HG03575 (cell line): ENCODE measurements around the gene CAMTA1.

Experiments used
- ATAC-seq: cut with Tn5 transposase; IDR thresholded peaks from one replicate; pipeline ENCODE4 v1.9.1; 2021; ENCODE audit not compliant: unreplicated experiment, insufficient number of reproducible peaks, low FRiP score; ENCODE audit errors: extremely low read depth

CAMTA1 gene

DNA sequence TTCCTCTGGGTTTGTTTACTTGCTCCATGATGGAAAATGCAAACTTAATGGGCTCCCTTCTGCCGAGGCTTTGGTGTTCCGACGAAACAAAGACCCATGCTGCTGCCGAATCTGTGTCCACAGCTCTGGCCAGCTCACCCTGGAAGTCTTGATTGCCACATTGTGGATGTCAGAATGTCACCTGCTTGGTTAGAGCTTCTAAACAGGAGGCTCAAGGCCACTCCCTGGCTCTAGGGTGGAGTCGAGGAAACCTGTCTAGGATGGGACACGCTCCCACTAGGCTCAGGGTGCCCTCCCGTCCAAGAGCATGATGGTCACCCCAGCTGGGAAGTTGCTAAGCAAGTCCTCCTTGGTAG, 706.5 kb downstream of the CAMTA1 start:
- ATAC-seq: no peak

GRCh38 chr1:7493711-7494454, 708.6 kb downstream of the CAMTA1 start:
- no peak for ATAC-seq

DNA sequence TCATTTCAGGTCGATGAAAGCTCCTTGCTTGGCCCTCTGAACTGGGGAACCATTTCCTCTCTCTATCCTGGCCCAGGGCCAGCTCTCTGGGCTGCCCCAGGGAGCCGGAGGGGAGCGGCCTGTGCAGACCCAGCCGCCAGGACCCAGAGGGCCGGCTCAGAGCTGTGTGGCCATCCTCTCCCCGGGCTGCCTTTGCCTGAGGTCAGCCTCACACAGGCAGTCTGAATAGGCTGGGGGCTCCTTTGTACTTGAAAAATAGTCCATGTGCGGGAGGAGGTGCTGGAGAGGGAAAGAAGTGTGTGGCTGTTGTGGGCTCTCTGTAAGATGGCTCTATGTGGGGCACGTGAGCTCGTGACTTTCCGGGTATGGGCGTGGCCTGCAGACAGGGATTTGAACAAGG, 710.7 kb downstream of the CAMTA1 start:
- ATAC-seq: no peak

- no peak for ATAC-seq
Measured at GRCh38 chr1:7497107-7497637, 711.9 kb downstream of the CAMTA1 start.

DNA sequence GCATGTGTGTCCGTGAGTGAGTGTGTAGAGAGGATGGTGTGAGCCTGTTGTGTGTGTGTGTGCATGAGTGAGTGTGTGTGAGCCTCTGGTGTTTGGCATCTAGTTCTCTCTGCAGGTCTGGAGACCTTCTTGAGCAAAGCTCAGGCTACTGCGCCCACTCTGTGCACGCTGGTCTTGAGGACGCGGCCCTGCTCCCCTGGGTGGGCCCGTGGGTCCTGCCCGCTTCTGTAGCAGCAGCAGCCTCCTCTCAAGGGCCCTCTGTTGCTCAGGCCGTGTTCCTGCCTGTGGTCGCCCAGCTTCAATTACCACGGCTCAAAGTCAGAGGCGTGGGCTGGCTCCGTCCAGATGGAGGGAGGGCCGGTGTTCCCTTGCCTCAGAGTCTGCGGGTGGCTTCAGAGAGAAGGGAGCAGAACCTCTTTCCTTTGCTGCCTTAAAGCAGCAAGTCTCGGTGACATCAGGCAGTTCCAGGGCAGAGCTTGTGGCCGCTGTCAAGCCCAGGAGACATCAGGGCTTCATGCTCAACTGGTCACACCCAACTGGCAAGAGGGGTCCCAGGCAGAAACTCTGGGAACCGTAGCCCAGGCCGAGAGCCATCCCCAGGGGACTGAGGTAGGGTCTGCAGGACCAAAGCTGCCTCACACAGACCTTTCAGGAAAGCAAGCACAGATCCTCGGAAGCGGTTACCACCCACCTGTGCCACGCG, 715.3 kb downstream of the CAMTA1 start:
- no peak for ATAC-seq

- ATAC-seq: no peak
Measured at GRCh38 chr1:7501084-7501491, 715.8 kb downstream of the CAMTA1 start.

DNA sequence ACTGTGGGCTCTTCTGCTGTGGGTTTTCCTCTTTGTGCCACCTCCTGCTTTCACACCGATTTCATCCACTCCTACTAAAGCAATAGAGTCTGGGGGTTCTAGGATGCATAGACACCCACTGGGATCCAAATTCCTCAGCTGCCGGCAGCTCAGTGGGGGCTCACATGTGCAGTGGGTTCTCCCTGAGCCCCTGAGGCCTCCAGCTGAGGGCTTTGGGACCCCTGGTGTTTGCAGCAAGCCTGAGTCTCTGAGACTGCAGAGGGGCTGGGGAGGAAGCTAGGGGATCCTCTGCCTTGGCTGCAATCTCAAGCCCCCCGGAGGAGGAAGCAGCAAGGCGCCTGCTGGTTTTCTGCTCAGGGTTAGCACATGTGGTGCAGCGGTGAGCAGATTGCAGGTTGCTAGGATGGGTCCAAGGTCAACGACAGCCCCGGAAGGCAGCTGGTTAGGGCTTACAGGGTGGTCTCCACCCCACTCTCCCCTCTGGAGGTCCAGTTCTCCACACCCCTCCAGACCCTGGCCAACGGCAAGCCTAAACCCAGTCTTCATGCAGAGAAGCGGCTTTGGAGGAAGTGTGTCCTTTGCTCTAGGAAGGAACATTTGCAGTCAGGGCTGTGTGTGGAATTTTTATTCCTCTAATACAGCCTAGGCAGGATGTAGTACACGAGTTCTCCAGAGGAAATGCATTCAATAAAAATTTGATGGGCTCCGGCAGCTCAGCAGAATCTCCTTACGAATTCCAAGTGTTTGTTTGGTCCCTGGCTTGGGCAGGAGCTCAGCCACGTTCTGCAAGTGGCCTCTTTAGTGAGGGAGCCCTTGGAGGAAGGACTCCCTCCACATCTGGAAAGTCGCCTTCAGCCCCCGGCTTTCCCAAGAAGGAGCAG, 716.7 kb downstream of the CAMTA1 start:
- ATAC-seq: no peak

- no peak for ATAC-seq
Measured at GRCh38 chr1:7503691-7504437, 718.6 kb downstream of the CAMTA1 start.

DNA sequence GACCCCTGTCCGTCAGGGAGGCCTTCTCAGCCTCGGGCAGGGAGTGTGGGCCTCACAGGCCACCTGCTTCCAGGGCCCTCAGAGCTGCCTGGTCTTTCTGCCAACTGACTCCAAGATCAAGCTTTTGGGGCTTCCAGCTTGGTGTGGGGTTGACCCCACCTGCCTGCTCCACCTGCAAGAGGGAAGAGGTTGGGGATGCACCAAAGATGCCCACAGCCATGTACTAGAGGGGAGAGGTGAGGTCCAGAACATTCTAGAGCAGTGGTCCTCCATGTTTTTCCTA, 719.1 kb downstream of the CAMTA1 start:
- ATAC-seq: no peak

DNA sequence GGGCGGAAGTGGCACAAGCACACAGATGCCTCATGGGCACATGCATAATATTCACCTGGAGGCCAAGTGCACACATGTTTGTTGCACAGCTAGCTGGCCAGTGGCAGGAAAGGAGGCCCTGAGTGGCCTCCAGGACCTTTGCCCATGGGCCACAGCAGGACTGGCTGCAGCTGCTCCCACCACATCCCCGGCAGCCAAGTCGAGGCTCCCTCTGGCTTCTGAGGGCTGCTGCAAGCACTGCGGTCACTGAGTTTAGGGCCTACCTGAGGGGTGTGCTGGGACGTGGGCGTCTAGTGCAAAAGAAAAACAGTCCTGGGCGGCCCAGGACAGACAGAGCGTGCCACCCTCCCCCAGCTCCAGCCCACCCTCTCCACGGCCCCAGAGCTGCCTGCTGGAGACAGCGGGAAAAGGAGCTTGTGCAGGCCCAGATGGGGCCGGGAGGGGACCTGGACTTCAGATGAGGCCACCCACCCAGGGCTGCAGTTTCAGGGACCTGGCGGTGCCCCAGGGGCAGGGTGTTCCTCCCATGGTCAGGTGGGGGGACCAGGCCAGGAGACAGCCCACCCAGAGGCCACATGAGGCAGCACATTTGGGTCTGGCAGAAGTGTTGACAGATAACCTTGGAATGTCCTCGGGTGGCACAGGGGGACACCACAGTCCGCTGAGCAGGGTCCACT, 720.0 kb downstream of the CAMTA1 start:
- no peak for ATAC-seq

DNA sequence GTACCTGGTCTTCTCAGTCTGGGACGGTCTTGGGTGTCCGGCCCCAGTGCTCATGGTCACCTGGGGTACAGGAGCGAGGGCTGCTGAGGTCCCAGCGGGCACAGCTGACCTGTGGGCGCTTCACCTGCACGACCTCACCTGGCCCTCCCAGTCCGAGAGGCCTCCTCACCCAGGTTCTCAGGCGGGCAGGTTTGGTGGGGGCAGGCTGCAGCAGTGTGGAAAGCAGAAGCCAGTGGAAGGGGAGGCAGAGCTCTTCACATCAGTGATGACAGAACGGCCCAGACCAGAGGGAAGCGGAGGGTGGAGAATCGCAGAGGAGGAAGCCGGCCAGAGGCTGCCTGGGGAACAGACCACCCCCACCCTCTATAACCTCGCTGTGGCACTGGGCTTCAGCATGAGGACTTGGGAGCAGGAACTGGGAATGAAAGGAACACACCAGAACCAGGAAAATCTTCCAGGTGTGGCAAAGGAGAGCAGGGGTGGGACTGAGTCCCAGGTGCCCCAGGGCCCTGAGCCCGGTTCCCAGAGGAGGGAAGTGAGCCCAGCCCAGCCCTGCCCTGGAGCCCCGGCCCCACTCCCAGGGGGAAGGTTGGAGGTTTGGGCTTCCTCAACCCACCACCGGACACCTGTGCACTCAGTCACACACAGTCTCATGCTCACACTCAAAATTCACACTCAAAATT, 720.7 kb downstream of the CAMTA1 start:
- ATAC-seq: no peak

- ATAC-seq: no peak
Measured at GRCh38 chr1:7506454-7507284, 721.4 kb downstream of the CAMTA1 start.

GRCh38 chr1:7507285-7508019, 722.2 kb downstream of the CAMTA1 start:
- no peak for ATAC-seq

DNA sequence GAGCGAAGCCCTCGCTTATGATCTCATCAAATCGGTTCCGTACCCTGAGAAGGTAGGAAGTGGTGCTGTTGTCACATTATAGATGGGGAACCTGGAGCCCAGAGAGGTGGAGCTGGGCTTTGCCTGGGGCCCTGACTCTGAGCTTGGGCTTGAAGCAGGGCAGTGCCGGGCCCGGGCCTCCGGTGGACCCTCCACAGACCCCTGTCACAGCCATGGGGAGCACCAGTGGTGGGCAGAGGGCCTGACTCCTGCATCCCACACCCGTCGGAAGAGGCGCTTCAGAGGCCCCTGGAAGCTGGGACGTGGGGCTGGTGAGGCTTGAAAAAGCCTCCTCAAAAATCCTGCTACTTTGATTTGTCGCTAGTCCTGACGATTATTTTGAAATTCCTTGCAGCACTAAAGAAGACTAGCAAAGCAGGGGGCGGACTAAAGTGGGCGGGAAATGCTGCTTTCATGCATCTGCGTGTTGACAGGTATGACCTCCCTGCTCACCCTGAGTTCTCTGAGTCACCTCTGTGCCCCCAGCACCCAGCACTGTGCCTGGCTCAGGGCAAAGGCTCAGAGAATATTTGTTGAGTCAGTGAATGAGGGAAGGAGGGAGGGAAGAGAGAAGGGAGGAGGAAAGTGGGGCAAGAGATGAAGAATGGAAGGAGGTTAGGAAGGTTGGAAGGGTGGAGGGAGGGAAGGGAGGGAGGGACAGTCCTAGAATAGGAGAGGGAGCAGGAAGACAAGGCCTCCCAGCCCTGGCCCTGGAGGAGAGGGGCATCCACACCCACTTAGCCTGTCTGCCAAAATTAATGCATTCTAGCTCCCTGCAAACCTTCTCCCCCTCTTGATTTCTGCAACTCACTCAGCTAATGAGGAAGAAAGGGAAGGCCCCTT, 723.0 kb downstream of the CAMTA1 start:
- no peak for ATAC-seq

DNA sequence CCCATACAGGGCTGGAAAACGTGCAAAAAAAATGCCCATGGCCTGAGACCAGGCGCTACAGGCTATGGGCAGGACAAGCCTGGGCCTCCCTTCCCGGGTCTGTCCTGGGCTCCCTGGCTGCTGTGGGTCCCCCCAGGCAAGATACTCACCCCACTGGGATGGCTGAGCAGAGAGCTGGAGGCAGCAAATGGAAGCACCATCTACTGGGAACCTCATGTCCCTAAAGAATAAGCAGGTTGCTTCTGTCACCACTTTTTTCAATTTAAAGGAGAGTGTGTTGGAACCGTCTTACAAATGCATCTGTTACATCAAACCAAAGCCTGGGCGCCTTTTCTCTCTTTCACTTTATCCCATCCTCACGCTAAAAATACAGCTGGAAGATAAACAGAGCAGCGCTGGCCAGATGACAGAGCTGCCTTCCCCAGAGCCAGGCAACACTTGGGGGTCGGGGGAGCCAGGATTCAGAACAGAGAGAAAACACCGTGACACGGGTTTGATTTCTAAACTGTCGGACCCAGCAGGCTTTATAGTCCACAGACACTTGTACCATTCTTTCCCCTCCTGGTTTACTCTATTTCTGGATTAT, 723.8 kb downstream of the CAMTA1 start:
- ATAC-seq: no peak
